HUES64 (cell line): ENCODE data around the gene IFIT1B.

Experiments
- H3K27ac ChIP-seq: 2 replicates; pipeline ENCODE4 v1.7.0; 2013; ENCODE audit warnings: low read depth, low read length, inconsistent platforms
- H3K27me3 ChIP-seq: 2 replicates; pipeline ENCODE4 v1.6.1; 2013; ENCODE audit warnings: mild to moderate bottlenecking, low read length; ENCODE audit not compliant: insufficient read depth
- H3K36me3 ChIP-seq: 2 replicates; pipeline ENCODE4 v1.6.1; 2013; ENCODE audit warnings: mild to moderate bottlenecking, low read length; ENCODE audit not compliant: insufficient read depth
- H3K4me1 ChIP-seq: 2 replicates; pipeline ENCODE4 v1.6.1; 2013; ENCODE audit warnings: mild to moderate bottlenecking, low read length, moderate library complexity; ENCODE audit not compliant: insufficient read depth
- H3K4me3 ChIP-seq: 2 replicates; pipeline ENCODE4 v1.5.1; 2013; ENCODE audit warnings: mild to moderate bottlenecking, low read length, moderate library complexity
- H3K9ac ChIP-seq: 2 replicates; pipeline ENCODE4 v1.6.1; 2013; ENCODE audit warnings: mild to moderate bottlenecking, low read depth, low read length
- H3K9me3 ChIP-seq: 2 replicates; pipeline ENCODE4 v1.6.1; 2013; ENCODE audit warnings: low read depth, low read length; ENCODE audit not compliant: insufficient read depth
- whole genome bisulfite sequencing: fragments of 150-250, 120-280 bp; methylation state at CpG from one replicate; pipeline ENCODE4 v1.1.7; 2013; ENCODE audit warnings: missing lambda C conversion rate; 5-methylcytosine and 5-hydroxymethylcytosine counted together

Gene IFIT1B

GRCh38 chr10:89351412-89351779, 26.5 kb upstream of the IFIT1B start:
- H3K27ac ChIP-seq = 0 out of 2 replicates have a peak overlapping the region, but pooled peaks have one; percentile 3
- peaks cover 40% of the 10 kb centered on the region for H3K4me1 ChIP-seq
- no peak overlapping the region for H3K4me3 ChIP-seq
- WGBS = 71% methylated on average over 1 of the region's 1 CpG
- H3K27me3 ChIP-seq = no peaks in the 10 kb centered on the region
- H3K36me3 ChIP-seq = no peaks in the 10 kb centered on the region
- H3K9ac ChIP-seq = no peak overlapping the region
- no peaks in the 10 kb centered on the region for H3K9me3 ChIP-seq

GRCh38 chr10:89351780-89352597, 25.9 kb upstream of the IFIT1B start:
- peaks cover 39% of the 10 kb centered on the region for H3K4me1 ChIP-seq
- WGBS = 83% methylated on average over 12 of the region's 12 CpGs
- H3K27me3 ChIP-seq = no peaks in the 10 kb centered on the region
- 0 out of 2 replicates have a peak overlapping the region, but pooled peaks have one; percentile 3 for H3K27ac ChIP-seq
- H3K36me3 ChIP-seq = no peaks in the 10 kb centered on the region
- H3K9me3 ChIP-seq = no peaks in the 10 kb centered on the region
- no peak overlapping the region for H3K9ac ChIP-seq
- no peak overlapping the region for H3K4me3 ChIP-seq

GRCh38 chr10:89352802-89353201, 25.1 kb upstream of the IFIT1B start:
- 94% methylated on average over 4 of the region's 4 CpGs for WGBS
- H3K4me3 ChIP-seq = no peak overlapping the region
- H3K27me3 ChIP-seq = no peaks in the 10 kb centered on the region
- H3K4me1 ChIP-seq = peaks cover 36% of the 10 kb centered on the region
- no peak overlapping the region for H3K27ac ChIP-seq
- no peaks in the 10 kb centered on the region for H3K36me3 ChIP-seq
- no peaks in the 10 kb centered on the region for H3K9me3 ChIP-seq
- no peak overlapping the region for H3K9ac ChIP-seq

- H3K9ac ChIP-seq = no peak overlapping the region
- H3K4me3 ChIP-seq = no peak overlapping the region
- WGBS = 100% methylated on average over 1 of the region's 2 CpGs
- H3K36me3 ChIP-seq = no peaks in the 10 kb centered on the region
- H3K27me3 ChIP-seq = no peaks in the 10 kb centered on the region
- no peak overlapping the region for H3K27ac ChIP-seq
- no peaks in the 10 kb centered on the region for H3K9me3 ChIP-seq
- peaks cover 23% of the 10 kb centered on the region for H3K4me1 ChIP-seq
These were observed 22.4 kb upstream of the IFIT1B start for GRCh38 chr10:89355394-89355931.

GRCh38 chr10:89357096-89357495, 20.8 kb upstream of the IFIT1B start:
- 80% methylated on average over 1 of the region's 1 CpG for WGBS
- Histone ChIP-seq H3K36me3 (no peaks in the 10 kb centered on the region), H3K27me3 (no peaks in the 10 kb centered on the region), H3K4me1 (peaks cover 13% of the 10 kb centered on the region), H3K9me3 (no peaks in the 10 kb centered on the region), H3K4me3 (no peak overlapping the region), H3K9ac (no peak overlapping the region), H3K27ac (peak overlapping the region; percentile 43; the same call in 1 of the 2 replicates)

- Histone ChIP-seq H3K27ac (no peak overlapping the region), H3K4me3 (no peak overlapping the region), H3K36me3 (no peaks in the 10 kb centered on the region), H3K27me3 (no peaks in the 10 kb centered on the region), H3K9ac (no peak overlapping the region), H3K9me3 (no peaks in the 10 kb centered on the region), H3K4me1 (peaks cover 10% of the 10 kb centered on the region; the same call in 1 of the 2 replicates)
- WGBS = 92% methylated on average over 2 of the region's 2 CpGs
These were observed 19.9 kb upstream of the IFIT1B start for GRCh38 chr10:89357975-89358374.

GRCh38 chr10:89360157-89360556, 17.7 kb upstream of the IFIT1B start:
- H3K27me3 ChIP-seq = no peaks in the 10 kb centered on the region
- H3K9me3 ChIP-seq = no peaks in the 10 kb centered on the region
- no peaks in the 10 kb centered on the region for H3K36me3 ChIP-seq
- H3K9ac ChIP-seq = no peak overlapping the region
- H3K27ac ChIP-seq = no peak overlapping the region
- peaks cover 10% of the 10 kb centered on the region; the same call in 1 of the 2 replicates for H3K4me1 ChIP-seq
- no peak overlapping the region for H3K4me3 ChIP-seq

- Histone ChIP-seq H3K9me3 (no peaks in the 10 kb centered on the region), H3K27ac (no peak overlapping the region), H3K9ac (no peak overlapping the region), H3K36me3 (no peaks in the 10 kb centered on the region), H3K4me3 (no peak overlapping the region), H3K4me1 (no peaks in the 10 kb centered on the region), H3K27me3 (no peaks in the 10 kb centered on the region)
These were observed 14.9 kb upstream of the IFIT1B start for GRCh38 chr10:89362929-89363328.

- 97% methylated on average over 5 of the region's 6 CpGs for WGBS
- no peaks in the 10 kb centered on the region for H3K9me3 ChIP-seq
These were observed 14.0 kb upstream of the IFIT1B start for GRCh38 chr10:89363729-89364442.

GRCh38 chr10:89364531-89364930, 13.3 kb upstream of the IFIT1B start:
- no peak overlapping the region for H3K27ac ChIP-seq
- peaks cover 4% of the 10 kb centered on the region; the same call in 1 of the 2 replicates for H3K4me1 ChIP-seq
- no peaks in the 10 kb centered on the region for H3K9me3 ChIP-seq
- H3K36me3 ChIP-seq = no peaks in the 10 kb centered on the region
- H3K4me3 ChIP-seq = no peak overlapping the region
- H3K27me3 ChIP-seq = no peaks in the 10 kb centered on the region
- H3K9ac ChIP-seq = no peak overlapping the region
- no CpG with 5 or more reads among the region's 1 CpG for WGBS

More at GRCh38 chr10:89363729-89364442, 14.0 kb upstream of the IFIT1B start:
- Histone ChIP-seq H3K9ac (no peak overlapping the region), H3K27me3 (no peaks in the 10 kb centered on the region), H3K36me3 (no peaks in the 10 kb centered on the region), H3K4me1 (no peaks in the 10 kb centered on the region), H3K4me3 (no peak overlapping the region), H3K27ac (no peak overlapping the region)

- H3K27me3 ChIP-seq = no peaks in the 10 kb centered on the region
- peaks cover 4% of the 10 kb centered on the region; the same call in 1 of the 2 replicates for H3K4me1 ChIP-seq
- no peak overlapping the region for H3K27ac ChIP-seq
- H3K9me3 ChIP-seq = no peaks in the 10 kb centered on the region
- no peak overlapping the region for H3K4me3 ChIP-seq
- 85% methylated on average over 4 of the region's 4 CpGs for WGBS
- no peaks in the 10 kb centered on the region for H3K36me3 ChIP-seq
- H3K9ac ChIP-seq = no peak overlapping the region
These were observed 10.3 kb upstream of the IFIT1B start for GRCh38 chr10:89367529-89367928.
